BE2C (cell line): Measurements from ENCODE around the gene SPOCK2.

Experiments
- DNase-seq: peaks from one replicate; pipeline ENCODE4 v3.0.0-alpha.2; 2020
- H3K27me3 ChIP-seq: fragments of 250-450 bp; sonication (Bioruptor Pico); 2 replicates; pipeline ENCODE4 v1.5.1; 2020; ENCODE audit warnings: mild to moderate bottlenecking
- H3K36me3 ChIP-seq: fragments of 250-450 bp; sonication (Bioruptor Pico); 2 replicates; pipeline ENCODE4 v1.5.1; 2020; ENCODE audit warnings: mild to moderate bottlenecking
- H3K4me1 ChIP-seq: fragments of 250-450 bp; sonication (Bioruptor Pico); 2 replicates; pipeline ENCODE4 v1.5.1; 2020
- H3K4me3 ChIP-seq: 2 replicates; pipeline ENCODE4 v1.5.1; 2011; ENCODE audit warnings: low read depth, low read length
- H3K9me3 ChIP-seq: fragments of 250-450 bp; sonication (Bioruptor Pico); 2 replicates; pipeline ENCODE4 v1.5.1; 2020
- TF ChIP-seq, protein P1 (sequence below): IDR thresholded peaks from 2 replicates; pipeline ENCODE4 v1.5.1; 2012; ENCODE audit warnings: mild to moderate bottlenecking, low read depth, low read length

Gene SPOCK2

DNA sequence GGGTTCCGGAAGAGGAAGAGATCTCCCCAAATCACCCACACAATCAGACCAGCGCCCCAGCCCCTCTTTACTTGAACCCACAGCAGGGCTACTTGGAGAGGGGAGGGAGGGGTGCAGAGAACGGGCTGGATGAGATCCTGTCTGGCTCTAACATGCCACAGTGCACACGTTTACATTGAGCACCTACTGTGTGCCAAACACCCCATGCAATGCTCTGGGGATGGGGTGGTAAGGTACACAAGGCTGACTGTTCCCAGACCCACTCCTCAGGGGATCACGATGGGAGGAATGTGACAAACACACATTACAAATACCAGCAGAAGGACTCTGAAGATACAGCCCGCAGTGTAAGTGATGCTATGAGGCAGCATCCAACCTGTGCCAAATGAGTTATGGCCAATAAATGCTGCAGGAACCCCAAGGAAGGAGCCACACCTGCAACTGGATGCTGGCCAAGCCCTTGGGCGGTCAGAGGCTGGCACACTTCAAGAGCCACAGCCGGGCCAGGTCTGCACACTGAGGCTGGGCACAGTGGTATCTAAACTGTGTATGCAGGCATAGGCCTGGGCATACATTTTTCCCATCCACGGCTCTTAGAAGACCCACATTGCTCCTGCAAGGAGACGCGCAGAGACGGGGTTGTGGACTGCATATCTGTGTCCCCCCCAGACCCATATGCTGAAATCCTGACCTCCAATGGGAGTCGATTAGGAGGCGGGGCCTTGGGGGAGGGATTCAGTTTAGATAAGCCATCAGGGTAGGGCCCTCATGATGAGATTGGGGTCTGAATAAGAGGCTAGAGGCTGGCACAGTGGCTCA lies 6.4 kb downstream of the SPOCK2 start:
- DNase-seq: no peak
- H3K9me3 ChIP-seq: no peaks in the 10 kb centered on the region
- H3K27me3 ChIP-seq: no peaks in the 10 kb centered on the region
- no peaks in the 10 kb centered on the region for H3K36me3 ChIP-seq
- no peaks in the 10 kb centered on the region for H3K4me1 ChIP-seq
- no peak overlapping the region for H3K4me3 ChIP-seq
- TF ChIP-seq, protein P1, sequence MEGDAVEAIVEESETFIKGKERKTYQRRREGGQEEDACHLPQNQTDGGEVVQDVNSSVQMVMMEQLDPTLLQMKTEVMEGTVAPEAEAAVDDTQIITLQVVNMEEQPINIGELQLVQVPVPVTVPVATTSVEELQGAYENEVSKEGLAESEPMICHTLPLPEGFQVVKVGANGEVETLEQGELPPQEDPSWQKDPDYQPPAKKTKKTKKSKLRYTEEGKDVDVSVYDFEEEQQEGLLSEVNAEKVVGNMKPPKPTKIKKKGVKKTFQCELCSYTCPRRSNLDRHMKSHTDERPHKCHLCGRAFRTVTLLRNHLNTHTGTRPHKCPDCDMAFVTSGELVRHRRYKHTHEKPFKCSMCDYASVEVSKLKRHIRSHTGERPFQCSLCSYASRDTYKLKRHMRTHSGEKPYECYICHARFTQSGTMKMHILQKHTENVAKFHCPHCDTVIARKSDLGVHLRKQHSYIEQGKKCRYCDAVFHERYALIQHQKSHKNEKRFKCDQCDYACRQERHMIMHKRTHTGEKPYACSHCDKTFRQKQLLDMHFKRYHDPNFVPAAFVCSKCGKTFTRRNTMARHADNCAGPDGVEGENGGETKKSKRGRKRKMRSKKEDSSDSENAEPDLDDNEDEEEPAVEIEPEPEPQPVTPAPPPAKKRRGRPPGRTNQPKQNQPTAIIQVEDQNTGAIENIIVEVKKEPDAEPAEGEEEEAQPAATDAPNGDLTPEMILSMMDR: no peak

DNA sequence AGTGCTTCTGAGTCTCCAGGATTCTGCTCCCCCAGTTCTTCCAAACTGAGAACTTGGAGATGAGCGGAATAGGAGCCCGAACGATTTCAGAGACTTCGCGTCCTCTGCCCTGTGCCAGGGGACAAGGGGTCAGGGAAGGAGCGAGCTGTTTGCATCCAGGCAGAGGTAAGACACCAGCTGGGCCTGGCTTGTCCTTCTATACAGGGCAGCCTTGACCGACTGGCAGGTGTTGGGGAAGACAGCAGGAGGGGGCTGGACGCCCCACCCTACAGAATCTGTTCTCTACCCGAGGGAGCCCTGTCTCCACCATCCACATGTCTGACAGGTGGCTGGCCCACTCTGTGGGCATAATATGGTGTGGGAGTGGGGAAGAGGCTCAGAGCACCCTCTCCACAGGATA lies 7.1 kb downstream of the SPOCK2 start:
- H3K4me1 ChIP-seq: no peaks in the 10 kb centered on the region
- H3K9me3 ChIP-seq: no peaks in the 10 kb centered on the region
- no peak for DNase-seq
- TF ChIP-seq, protein P1: no peak
- H3K4me3 ChIP-seq: no peak overlapping the region
- H3K27me3 ChIP-seq: no peaks in the 10 kb centered on the region
- H3K36me3 ChIP-seq: no peaks in the 10 kb centered on the region

DNA sequence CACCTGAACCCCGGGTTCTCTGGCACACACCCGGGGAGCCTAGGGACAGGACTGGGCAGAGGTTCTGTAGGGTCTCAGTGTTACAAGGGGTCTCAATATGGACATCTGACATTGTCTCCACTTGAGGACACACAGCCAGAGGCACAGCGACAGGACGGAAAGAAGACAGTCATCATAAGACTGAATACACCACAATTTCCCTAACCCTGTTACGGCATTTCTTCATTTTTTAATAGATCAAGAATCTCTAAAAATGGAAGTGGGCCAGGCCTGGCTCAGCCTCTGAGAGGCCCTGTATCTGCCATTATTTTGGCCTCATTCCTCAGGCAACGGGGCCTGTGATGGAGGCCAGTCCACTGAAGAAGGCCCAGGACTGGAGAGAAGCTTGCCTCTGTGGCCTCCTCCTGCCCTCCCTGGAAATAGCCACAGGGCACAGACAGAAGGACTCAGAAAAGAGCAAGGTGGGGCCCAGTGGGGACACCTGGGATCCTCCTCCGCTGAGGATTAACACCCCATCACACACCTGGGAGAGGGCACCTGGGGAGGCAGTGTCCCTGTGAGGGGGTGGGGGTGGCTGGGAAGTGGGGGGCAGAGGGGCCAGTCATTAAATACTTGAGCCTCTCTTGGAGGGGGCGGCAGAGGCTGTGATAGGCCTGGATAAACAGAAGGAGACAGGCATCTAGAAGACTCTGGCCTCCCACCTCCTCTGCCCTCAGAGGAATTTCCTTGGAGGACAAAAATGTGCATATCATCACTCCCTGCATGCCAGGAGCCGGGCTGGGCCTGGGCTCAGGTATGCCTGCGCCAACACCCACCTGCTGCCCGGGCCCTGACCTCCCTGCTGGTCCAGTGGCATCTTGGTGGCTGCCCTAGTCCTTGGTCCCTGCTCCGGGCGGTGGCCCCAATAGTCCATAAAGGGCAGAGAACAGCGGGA lies 8.0 kb downstream of the SPOCK2 start:
- H3K36me3 ChIP-seq: no peaks in the 10 kb centered on the region
- H3K9me3 ChIP-seq: no peaks in the 10 kb centered on the region
- H3K4me1 ChIP-seq: no peaks in the 10 kb centered on the region
- DNase-seq: no peak
- no peaks in the 10 kb centered on the region for H3K27me3 ChIP-seq
- TF ChIP-seq, protein P1: no peak
- H3K4me3 ChIP-seq: no peak overlapping the region

DNA sequence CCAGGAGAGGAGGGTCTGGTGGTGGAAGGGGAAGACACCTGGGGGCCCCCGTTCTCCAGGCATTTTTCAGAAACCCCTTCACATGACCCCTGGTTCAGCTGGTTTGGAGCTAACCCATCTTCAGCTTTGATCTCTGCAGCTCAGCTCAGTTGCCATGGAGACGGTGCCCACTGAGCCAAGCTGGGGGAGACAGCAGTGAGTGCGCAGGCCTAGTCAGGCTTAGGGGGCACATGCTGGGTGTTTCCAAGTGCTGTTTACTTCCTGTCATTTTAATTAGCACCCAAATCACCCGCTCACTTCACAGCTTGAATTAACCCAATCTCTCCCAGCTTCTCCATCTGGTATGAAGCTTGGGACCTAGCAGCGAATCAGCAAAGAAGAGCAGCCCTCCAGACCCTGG lies 9.0 kb downstream of the SPOCK2 start:
- H3K27me3 ChIP-seq: no peaks in the 10 kb centered on the region
- H3K4me3 ChIP-seq: no peak overlapping the region
- no peak for DNase-seq
- H3K36me3 ChIP-seq: no peaks in the 10 kb centered on the region
- no peaks in the 10 kb centered on the region for H3K4me1 ChIP-seq
- no peaks in the 10 kb centered on the region for H3K9me3 ChIP-seq
- TF ChIP-seq, protein P1: no peak

DNA sequence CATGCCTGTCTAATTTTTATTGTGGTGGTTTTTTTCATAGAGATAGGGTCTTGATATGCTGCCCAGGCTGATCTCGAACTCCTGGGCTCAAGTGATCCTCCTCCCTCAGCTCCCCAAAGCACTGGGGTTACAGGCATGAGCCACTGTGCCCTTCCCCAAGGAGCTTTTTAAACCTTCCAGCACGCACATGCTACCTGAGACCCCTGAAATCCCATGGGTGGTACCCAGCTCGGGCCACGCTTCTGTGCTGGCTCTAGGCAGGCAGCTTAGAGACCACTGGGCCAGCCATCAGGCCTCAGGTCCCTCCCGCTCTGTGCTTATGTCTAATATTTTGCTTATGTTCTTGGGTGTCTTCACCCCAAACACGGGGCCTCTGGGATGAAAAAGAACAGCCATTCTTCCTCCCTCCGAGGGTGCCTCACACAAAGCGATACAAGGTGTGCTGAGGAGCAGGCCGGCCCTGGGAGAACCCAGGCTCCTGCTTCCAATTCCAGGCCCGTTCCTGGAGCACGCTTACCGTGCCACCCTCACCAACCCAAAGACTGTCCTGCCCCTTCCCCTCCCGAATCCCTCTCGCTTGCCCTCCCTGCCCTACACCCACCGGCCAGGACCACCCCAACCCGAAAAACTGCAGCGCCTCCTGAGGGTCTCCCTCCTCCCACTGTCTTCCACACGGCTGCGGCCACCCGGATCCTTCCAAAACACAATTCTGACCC lies 10.9 kb downstream of the SPOCK2 start:
- TF ChIP-seq, protein P1: no peak
- no peaks in the 10 kb centered on the region for H3K4me1 ChIP-seq
- no peak for DNase-seq
- H3K36me3 ChIP-seq: no peaks in the 10 kb centered on the region
- H3K4me3 ChIP-seq: no peak overlapping the region
- H3K27me3 ChIP-seq: no peaks in the 10 kb centered on the region
- H3K9me3 ChIP-seq: no peaks in the 10 kb centered on the region
